SK-N-DZ (cell line): Measurements from ENCODE around the gene EXOG.

Experiments
- DNase-seq: peaks from one replicate; pipeline ENCODE4 v3.0.0-alpha.2; 2015; ENCODE audit warnings: low spot score

EXOG gene

GRCh38 chr3:38472342-38472741 is 23.8 kb upstream of the EXOG start:
- DNase-seq = no peak

- DNase-seq = no peak
These were observed 22.9 kb upstream of the EXOG start for GRCh38 chr3:38473229-38473628.

- no peak for DNase-seq
These were observed 21.1 kb upstream of the EXOG start for GRCh38 chr3:38474928-38475605.

GRCh38 chr3:38475716-38476115 is 20.4 kb upstream of the EXOG start:
- no peak for DNase-seq

GRCh38 chr3:38476157-38476756 is 19.9 kb upstream of the EXOG start:
- DNase-seq = no peak

GRCh38 chr3:38477057-38477820 is 18.9 kb upstream of the EXOG start:
- no peak for DNase-seq

- no peak for DNase-seq
These were observed 18.2 kb upstream of the EXOG start for GRCh38 chr3:38477839-38478450.

- DNase-seq = no peak
These were observed 17.2 kb upstream of the EXOG start for GRCh38 chr3:38478901-38479300.

GRCh38 chr3:38479431-38480092 is 16.6 kb upstream of the EXOG start:
- peak; percentile 24 for DNase-seq

DNA sequence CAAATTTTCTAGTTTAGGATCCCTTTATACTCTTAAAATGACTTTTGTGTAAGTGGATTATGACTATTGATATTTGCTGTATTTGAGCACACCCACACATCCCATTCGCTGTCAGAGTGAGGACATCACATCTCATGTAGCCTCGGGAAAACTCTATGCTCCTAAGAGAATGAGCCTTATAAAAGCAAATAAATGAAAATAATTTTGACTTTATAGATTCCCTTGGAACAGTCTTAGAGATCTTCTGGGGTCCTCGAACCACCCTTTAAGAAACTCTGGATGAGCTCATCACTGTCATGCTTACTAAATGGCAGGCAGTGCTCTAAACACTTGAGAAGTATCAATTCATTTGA is 16.1 kb upstream of the EXOG start:
- no peak for DNase-seq

GRCh38 chr3:38480930-38481329 is 15.2 kb upstream of the EXOG start:
- DNase-seq = no peak

- no peak for DNase-seq
These were observed 13.2 kb upstream of the EXOG start for GRCh38 chr3:38482951-38483350.

DNA sequence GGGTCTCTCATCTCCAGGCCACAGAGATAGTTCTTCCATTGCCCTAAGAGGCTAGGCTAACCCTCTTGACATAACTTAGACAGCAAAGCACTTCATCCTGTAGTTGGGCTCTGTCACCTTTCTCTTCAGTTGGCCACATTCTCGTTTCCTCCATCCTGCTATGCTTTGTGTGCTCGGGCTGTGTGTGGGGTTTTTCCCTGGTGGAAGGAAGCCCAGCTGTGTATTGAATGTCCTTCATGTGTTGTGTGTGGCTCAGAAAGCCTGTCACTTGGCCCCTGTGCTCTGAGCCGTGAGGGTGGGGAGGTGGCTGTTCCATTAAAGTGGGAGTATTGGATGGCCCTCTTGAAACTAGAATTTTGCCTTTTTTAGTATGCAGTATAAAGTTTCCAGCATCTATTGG is 8.8 kb upstream of the EXOG start:
- no peak for DNase-seq

DNA sequence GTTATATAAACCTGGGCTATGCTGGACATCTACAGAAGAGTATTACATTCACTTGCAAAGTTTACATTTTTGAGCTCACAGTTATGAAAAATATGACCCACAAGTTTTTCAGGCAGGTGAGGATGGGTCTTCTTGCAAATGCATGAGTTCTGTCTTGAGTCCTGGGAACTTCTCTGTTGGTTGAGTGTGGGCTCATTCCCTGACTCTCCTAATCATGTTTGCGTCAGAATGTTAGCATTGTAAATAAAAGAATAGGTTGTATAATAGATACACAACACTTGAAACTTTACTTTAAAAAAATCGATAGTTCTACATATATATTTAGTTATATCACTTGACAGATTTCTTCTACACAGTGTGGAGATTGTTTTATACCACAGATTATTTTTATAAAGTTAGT is 7.2 kb upstream of the EXOG start:
- DNase-seq = no peak

DNA sequence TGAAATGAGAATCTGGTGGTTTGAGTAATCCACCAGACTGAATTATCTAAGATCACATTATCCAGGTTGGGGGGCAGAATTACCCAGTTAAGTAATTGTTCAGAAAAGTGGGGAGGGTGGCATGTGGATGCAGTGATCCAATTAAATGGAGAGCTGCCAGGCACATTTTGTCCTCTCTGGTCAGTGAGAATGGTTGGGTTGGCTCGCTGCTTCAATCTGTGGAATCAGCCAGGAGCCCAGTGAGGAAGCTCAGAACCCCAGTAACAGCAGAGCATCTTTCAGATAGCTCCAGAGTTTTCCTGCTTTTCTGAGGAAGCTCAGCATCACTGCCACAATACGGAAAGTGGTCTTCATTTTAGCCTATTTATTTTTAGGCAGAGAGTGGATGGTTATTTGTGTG is 6.4 kb upstream of the EXOG start:
- no peak for DNase-seq

- DNase-seq = no peak
These were observed 5.7 kb upstream of the EXOG start for GRCh38 chr3:38490281-38491030.

GRCh38 chr3:38491215-38491614 is 4.9 kb upstream of the EXOG start:
- no peak for DNase-seq

- no peak for DNase-seq
These were observed 3.1 kb upstream of the EXOG start for GRCh38 chr3:38493031-38493430.

- DNase-seq = peak; percentile 14
These were observed 891 bp downstream of the EXOG start for GRCh38 chr3:38497031-38497430.

DNA sequence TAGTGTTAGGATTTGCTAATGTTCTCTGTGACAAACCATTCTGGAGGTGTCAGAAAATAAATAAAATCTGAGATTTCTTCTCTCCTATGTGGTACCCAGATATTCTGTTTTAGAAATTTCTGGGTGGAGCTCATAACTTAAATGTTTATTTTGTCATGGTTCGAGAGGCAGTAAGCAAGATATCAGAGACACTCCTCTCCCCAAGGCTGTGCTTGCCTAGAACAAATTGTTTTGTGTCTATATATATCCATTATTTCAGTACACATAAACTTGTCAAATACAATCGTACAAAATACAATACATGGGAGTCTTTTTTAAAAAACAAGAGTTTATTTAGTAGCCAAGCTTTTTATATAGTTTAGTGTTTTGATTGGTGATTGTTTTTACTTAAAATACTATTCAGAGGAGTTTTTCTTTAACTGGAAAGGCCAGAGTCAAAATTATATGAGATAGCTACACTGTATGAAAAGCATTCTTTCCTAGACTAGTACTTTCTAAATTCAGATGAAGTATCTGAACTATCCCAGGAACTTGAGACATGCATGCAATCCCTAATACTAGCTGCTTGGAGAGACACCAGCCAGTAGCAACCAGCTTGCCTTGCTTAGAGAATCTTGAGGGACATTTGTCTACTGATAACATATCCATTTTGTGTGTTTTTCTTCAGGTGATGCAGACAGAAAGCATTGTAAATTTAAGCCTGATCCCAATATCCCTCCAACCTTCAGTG is 4.7 kb downstream of the EXOG start:
- DNase-seq = no peak

- DNase-seq = no peak
These were observed 11.0 kb downstream of the EXOG start for GRCh38 chr3:38507120-38507519.
